Measurements from ENCODE around the gene PDGFRB. TPM values are rescaled to one million over a fixed set of nuclear protein-coding genes. Genes with fewer than 3 reads are reported as not detected.

The PDGFRB gene
- total and polyA plus RNA-seq, 10 of the 15 experiments (the other 5 are each of a cell fraction or from before 2014, with no cell fraction given), result 0.02 to 3.0 (median 1.0) TPM

- ChIA-PET POLR2A (no interaction called here), CTCF (interaction anchor here (1.6 kb wide), 1 partner anchor 8 kb away, joined by 5 read pairs; no protein-coding TSS in a partner anchor), RAD21 (ENCODE audit: unreplicated experiment) (no interaction called here), SMC1A (ENCODE audit: uncharacterized antibody, unreplicated experiment) (no interaction called here)
- no peak for FAIRE-seq
- H3K9me3 ChIP-seq (replicated peaks; ENCODE audit: control insufficient read depth, insufficient read depth, low read length), result no peaks in the 10 kb centered on the region
- H4K20me1 ChIP-seq (ENCODE audit: control insufficient read depth, insufficient read depth), result no peaks in the 10 kb centered on the region
- 21% methylated on average over 12 of the region's 12 CpGs for WGBS (ENCODE audit: insufficient coverage, insufficient replicate concordance, low lambda C conversion rate, missing lambda C conversion rate)
- H3K27ac ChIP-seq (ENCODE audit: control insufficient read depth, insufficient read depth), result no peak overlapping the region
- no peak overlapping the region for H3K4me2 ChIP-seq (ENCODE audit: control insufficient read depth, insufficient read depth)
- no peaks in the 10 kb centered on the region for H3K4me1 ChIP-seq (ENCODE audit: control insufficient read depth, insufficient read depth, low read length)
- TF ChIP-seq NFYB (IDR thresholded peaks at IDR 0.05; ENCODE audit: insufficient read depth, low read depth, low read length) (no peak), SIX5 (IDR thresholded peaks at IDR 0.05; ENCODE audit: low read depth, low read length, severe bottlenecking) (no peak), ZNF274 (IDR thresholded peaks at IDR 0.05; ENCODE audit: insufficient read depth, insufficient read length) (no peak), BHLHE40 (IDR thresholded peaks at IDR 0.05; ENCODE audit: borderline replicate concordance in 1 of 2, low read depth in 2 of 2, low read length in 1 of 2) (no peak), CEBPZ (IDR thresholded peaks at IDR 0.05; ENCODE audit: low read depth, low read length) (no peak), STAT3 (IDR thresholded peaks at IDR 0.05; ENCODE audit: low read depth, low read length) (no peak), E2F4 (IDR thresholded peaks at IDR 0.05; ENCODE audit: low read depth, low read length) (no peak), BACH1 (IDR thresholded peaks at IDR 0.05; ENCODE audit: borderline replicate concordance) (no peak), BMI1 (IDR thresholded peaks at IDR 0.05; ENCODE audit: borderline replicate concordance) (no peak), ZNF384 (IDR thresholded peaks at IDR 0.05; ENCODE audit: borderline replicate concordance, low read depth, low read length) (no peak), NR2C1 (IDR thresholded peaks at IDR 0.05) (no peak), SUZ12 (IDR thresholded peaks at IDR 0.05; ENCODE audit: unreplicated experiment) (no peak), RAD21 (IDR thresholded peaks at IDR 0.05; ENCODE audit: insufficient read depth, low read depth, low read length) (no peak), IKZF1 (conservative IDR thresholded peaks at IDR 0.05) (no peak)
- in situ Hi-C loops (cut with MboI) (no loop called here), intact Hi-C loops (cut with micrococcal nuclease; ENCODE audit: unreplicated experiment) (no loop called here)
- no peaks in the 10 kb centered on the region for H3K79me2 ChIP-seq (ENCODE audit: control insufficient read depth, insufficient read depth, low read length)
- no peaks in the 10 kb centered on the region for H3K36me3 ChIP-seq (ENCODE audit: control insufficient read depth in 2 of 2, insufficient read depth in 2 of 2, low read length in 1 of 2)
- BruUV-seq (replicated peaks), result no TSS peak
- no peak overlapping the region for H3K4me3 ChIP-seq
- H2AFZ ChIP-seq (ENCODE audit: control insufficient read depth, low read depth, low read length), result no peak overlapping the region
- ATAC-seq, result no peak
- no peak for DNase-seq (ENCODE audit: low read depth, low spot score)
- no peaks in the 10 kb centered on the region; a peak in 1 of 4 replicates for H3K27me3 ChIP-seq (replicated peaks in 1 of 2; ENCODE audit: control insufficient read depth in 2 of 2, insufficient read depth in 2 of 2, low read length in 1 of 2)
- H3K9ac ChIP-seq (ENCODE audit: control insufficient read depth, insufficient read depth, low read length), result no peak overlapping the region
These were observed 27.8 kb upstream of the PDGFRB start for GRCh38 chr5:150183436-150183835.
